Panc1 (cell line): ENCODE results near the gene COX5A. TPM values are rescaled to one million over a fixed set of nuclear protein-coding genes. Genes with fewer than 3 reads are reported as not detected.

Experiments
- ATAC-seq: fragments of 200-7000 bp; cut with Tn5 transposase; 2 replicates; pipeline ENCODE4 v1.9.1; 2020; ENCODE audit warnings: mild to moderate bottlenecking, moderate library complexity
- BruUV-seq: library from RNA; stranded (reverse); fragments of 400-500 nt; replicated peaks from 2 replicates; lab custom pipeline; 2021; lab: Mats Ljungman, UMichigan
- CTCF ChIA-PET: fragments of 300-600 bp; sonication (Branson Sonifier 250); formaldehyde crosslinking; loops from one replicate; lab custom pipeline; 2022; ENCODE audit warnings: antibody characterized with exemption; lab: Charles Lee
- POLR2A ChIA-PET: fragments of 300-600 bp; sonication (Branson Sonifier 250); formaldehyde crosslinking; loops from one replicate; lab custom pipeline; 2022; ENCODE audit warnings: antibody characterized with exemption; lab: Charles Lee
- DNase-seq: peaks from one replicate; pipeline ENCODE4 v3.0.0-alpha.2; 2010; ENCODE audit warnings: low read depth, low spot score
- H3K27ac ChIP-seq: 2 replicates; pipeline ENCODE4 v1.5.1; 2011; ENCODE audit warnings: mild to moderate bottlenecking, low read length, inconsistent platforms
- H3K27me3 ChIP-seq: fragments of 200-500 bp; sonication (Bioruptor generic); 2 replicates; pipeline ENCODE4 v1.6.0; 2014; ENCODE audit warnings: low read length, inconsistent platforms; ENCODE audit not compliant: control insufficient read depth, insufficient read depth
- H3K36me3 ChIP-seq: fragments of 200-500 bp; sonication (Bioruptor generic); 2 replicates; pipeline ENCODE4 v1.5.1; 2014; ENCODE audit warnings: inconsistent platforms, mild to moderate bottlenecking, low read length, moderate library complexity; ENCODE audit not compliant: control insufficient read depth, insufficient read depth
- H3K4me1 ChIP-seq: 2 replicates; pipeline ENCODE4 v1.5.1; 2011; ENCODE audit warnings: inconsistent platforms, mild to moderate bottlenecking, low read length, moderate library complexity; ENCODE audit not compliant: control insufficient read depth, insufficient read depth
- H3K4me3 ChIP-seq, 2 experiments: 2 replicates each; pipeline ENCODE4 v1.5.1; 2011 to 2012; ENCODE audit warnings: low read depth in 2 of 2, low read length in 2 of 2, mild to moderate bottlenecking in 2 of 2, inconsistent platforms in 1 of 2, moderate library complexity in 1 of 2
- H3K9me3 ChIP-seq: fragments of 200-500 bp; sonication (Bioruptor generic); 2 replicates; pipeline ENCODE4 v1.5.1; 2014; ENCODE audit warnings: low read depth, mild to moderate bottlenecking, inconsistent platforms, low read length, moderate library complexity; ENCODE audit not compliant: control insufficient read depth, insufficient read depth
- POLR2AphosphoS5 ChIP-seq: IDR thresholded peaks from 2 replicates; pipeline ENCODE4 v1.6.1; 2012; ENCODE audit warnings: mild to moderate bottlenecking, low read depth, low read length, moderate library complexity
- SIN3A ChIP-seq: IDR thresholded peaks from 2 replicates; pipeline ENCODE4 v1.6.1; 2012; ENCODE audit warnings: low read depth, mild to moderate bottlenecking, low read length, moderate library complexity, borderline replicate concordance; ENCODE audit not compliant: insufficient read depth
- TCF7L2 ChIP-seq: IDR thresholded peaks from 2 replicates; pipeline ENCODE4 v1.6.1; 2011; ENCODE audit warnings: mild to moderate bottlenecking, low read depth, low read length, inconsistent platforms
- in situ Hi-C: cut with HindIII; loops from 2 replicates; pipeline ENCODE4 v1.10.0; 2016; ENCODE audit warnings: low sequenced_read_pairs, low pct_unique_long_range_greater_than_20kb
- intact Hi-C: fragments of 100-400 bp; cut with micrococcal nuclease; formaldehyde crosslinking; loops from one replicate; pipeline ENCODE4 v1.10.0; 2022; ENCODE audit not compliant: unreplicated experiment
- total RNA-seq: library from RNA; stranded (reverse); gene quantifications from one replicate; pipeline ENCODE4 v1.2.1, GENCODE V29; 2021; ENCODE audit not compliant: unreplicated experiment
- TF ChIP-seq, protein P1 (sequence below): fragments of 450-650 bp; IDR thresholded peaks from 2 replicates; pipeline ENCODE4 v1.5.1; 2017; ENCODE audit warnings: mild to moderate bottlenecking
- TF ChIP-seq, protein P2 (sequence below), 2 experiments: IDR thresholded peaks; 2 replicates each; pipeline ENCODE4 v1.6.1; 2011 to 2012; ENCODE audit warnings: low read depth in 2 of 2, control low read depth in 1 of 2, low read length in 1 of 2, mild to moderate bottlenecking in 1 of 2, moderate library complexity in 1 of 2; ENCODE audit not compliant: insufficient read depth in 1 of 2

The COX5A gene
- total RNA-seq, 1 experiment from 2014 or later, result 353 TPM

DNA sequence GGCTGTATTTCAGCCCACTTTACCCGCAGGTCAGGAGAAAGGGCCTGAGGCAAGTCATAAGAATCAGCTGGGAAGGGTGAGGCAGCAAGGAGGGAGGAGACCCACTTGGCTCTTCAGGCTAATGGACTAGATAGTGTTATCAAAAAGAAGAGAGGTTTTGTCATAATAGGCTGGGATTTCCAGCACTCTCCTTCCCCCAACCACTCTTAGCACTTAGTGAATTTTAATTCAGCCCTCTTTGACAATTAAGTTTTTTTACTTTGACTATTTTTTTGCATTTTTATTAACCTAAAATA is 47.3 kb downstream of the COX5A start:
- CTCF ChIA-PET, result no interaction called here
- no TSS peak for BruUV-seq
- DNase-seq (no peak), ATAC-seq (no peak)
- H3K36me3 ChIP-seq, result no peaks in the 10 kb centered on the region; the same call in 1 of the 2 replicates
- peak overlapping the region; percentile 91 to 95 for H3K4me3 ChIP-seq
- TF ChIP-seq SIN3A (no peak), POLR2AphosphoS5 (no peak), TCF7L2 (no peak)
- TF ChIP-seq, protein P1, sequence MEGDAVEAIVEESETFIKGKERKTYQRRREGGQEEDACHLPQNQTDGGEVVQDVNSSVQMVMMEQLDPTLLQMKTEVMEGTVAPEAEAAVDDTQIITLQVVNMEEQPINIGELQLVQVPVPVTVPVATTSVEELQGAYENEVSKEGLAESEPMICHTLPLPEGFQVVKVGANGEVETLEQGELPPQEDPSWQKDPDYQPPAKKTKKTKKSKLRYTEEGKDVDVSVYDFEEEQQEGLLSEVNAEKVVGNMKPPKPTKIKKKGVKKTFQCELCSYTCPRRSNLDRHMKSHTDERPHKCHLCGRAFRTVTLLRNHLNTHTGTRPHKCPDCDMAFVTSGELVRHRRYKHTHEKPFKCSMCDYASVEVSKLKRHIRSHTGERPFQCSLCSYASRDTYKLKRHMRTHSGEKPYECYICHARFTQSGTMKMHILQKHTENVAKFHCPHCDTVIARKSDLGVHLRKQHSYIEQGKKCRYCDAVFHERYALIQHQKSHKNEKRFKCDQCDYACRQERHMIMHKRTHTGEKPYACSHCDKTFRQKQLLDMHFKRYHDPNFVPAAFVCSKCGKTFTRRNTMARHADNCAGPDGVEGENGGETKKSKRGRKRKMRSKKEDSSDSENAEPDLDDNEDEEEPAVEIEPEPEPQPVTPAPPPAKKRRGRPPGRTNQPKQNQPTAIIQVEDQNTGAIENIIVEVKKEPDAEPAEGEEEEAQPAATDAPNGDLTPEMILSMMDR, result no peak
- TF ChIP-seq, protein P2, sequence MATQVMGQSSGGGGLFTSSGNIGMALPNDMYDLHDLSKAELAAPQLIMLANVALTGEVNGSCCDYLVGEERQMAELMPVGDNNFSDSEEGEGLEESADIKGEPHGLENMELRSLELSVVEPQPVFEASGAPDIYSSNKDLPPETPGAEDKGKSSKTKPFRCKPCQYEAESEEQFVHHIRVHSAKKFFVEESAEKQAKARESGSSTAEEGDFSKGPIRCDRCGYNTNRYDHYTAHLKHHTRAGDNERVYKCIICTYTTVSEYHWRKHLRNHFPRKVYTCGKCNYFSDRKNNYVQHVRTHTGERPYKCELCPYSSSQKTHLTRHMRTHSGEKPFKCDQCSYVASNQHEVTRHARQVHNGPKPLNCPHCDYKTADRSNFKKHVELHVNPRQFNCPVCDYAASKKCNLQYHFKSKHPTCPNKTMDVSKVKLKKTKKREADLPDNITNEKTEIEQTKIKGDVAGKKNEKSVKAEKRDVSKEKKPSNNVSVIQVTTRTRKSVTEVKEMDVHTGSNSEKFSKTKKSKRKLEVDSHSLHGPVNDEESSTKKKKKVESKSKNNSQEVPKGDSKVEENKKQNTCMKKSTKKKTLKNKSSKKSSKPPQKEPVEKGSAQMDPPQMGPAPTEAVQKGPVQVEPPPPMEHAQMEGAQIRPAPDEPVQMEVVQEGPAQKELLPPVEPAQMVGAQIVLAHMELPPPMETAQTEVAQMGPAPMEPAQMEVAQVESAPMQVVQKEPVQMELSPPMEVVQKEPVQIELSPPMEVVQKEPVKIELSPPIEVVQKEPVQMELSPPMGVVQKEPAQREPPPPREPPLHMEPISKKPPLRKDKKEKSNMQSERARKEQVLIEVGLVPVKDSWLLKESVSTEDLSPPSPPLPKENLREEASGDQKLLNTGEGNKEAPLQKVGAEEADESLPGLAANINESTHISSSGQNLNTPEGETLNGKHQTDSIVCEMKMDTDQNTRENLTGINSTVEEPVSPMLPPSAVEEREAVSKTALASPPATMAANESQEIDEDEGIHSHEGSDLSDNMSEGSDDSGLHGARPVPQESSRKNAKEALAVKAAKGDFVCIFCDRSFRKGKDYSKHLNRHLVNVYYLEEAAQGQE (IDR thresholded peaks at IDR 0.05; ENCODE audit: insufficient read depth in 1 of 2, low read depth in 2 of 2, low read length in 1 of 2), result no peak
- in situ Hi-C loops, result no loop called here
- H3K27me3 ChIP-seq, result no peaks in the 10 kb centered on the region
- intact Hi-C loops, result no loop called here
- peak overlapping the region; percentile 84 for H3K27ac ChIP-seq
- H3K4me1 ChIP-seq, result peaks cover 9% of the 10 kb centered on the region
- POLR2A ChIA-PET, result no interaction called here
- no peaks in the 10 kb centered on the region for H3K9me3 ChIP-seq

DNA sequence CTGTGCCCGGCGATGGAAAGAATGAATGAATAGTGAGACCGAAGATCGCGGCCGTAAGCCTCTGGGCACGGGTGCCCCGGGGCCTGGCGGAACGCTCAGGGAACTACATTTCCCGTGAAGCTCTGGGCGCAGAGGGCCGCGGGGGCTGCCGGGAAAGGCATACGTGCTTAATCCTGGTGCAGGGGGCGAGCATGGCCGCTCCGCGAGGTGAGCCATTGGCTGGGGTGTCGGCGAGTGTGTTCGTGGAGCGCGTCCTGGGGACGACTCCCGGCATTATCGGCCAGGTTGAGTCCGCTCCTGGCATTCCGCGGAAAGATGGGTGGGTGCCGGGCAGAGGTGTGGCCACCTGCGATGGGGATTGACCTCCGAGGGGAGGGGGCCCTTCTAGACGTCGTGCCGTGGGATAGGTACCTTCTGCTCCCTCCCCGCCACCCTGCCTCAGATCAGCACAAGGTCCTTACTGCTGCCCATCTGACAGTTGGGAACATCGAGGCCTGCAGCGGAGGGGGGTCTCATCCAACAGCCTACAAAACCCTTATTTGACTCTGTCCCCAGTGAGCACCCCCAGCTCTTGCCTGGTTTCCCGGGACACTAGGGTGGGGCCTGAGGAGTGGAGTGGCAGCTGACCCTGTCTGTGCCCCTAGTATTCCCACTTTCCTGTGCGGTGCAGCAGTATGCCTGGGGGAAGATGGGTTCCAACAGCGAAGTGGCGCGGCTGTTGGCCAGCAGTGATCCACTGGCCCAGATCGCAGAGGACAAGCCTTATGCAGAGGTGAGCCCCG is 47.8 kb downstream of the COX5A start, which contains the start of gene MPI:
TSS of gene MPI (plus strand) at position 160 of the 782 bp plus-strand sequence. CDS start at position 192, 32 bp downstream.
- TF ChIP-seq SIN3A (0 out of 2 replicates have a peak, but pooled peaks have one; percentile 52), POLR2AphosphoS5 (peak; percentile 83)
- TF ChIP-seq, protein P2 (IDR thresholded peaks at IDR 0.05; ENCODE audit: insufficient read depth in 1 of 2, low read depth in 2 of 2, low read length in 1 of 2), result no peak; a peak in 1 of 4 replicates
- Histone ChIP-seq H3K27ac (peak within 1 kb of the TSS; percentile 84), H3K4me3 (peak within 1 kb of the TSS; percentile 91 to 95), H3K27me3 (no peaks in the 10 kb centered on the region), H3K36me3 (no peaks in the 10 kb centered on the region; the same call in 1 of the 2 replicates), H3K4me1 (peaks cover 9% of the 10 kb centered on the region), H3K9me3 (no peaks in the 10 kb centered on the region)
- ChIA-PET POLR2A (no interaction called here), CTCF (no interaction called here)
- DNase-seq (no peak), ATAC-seq (peak; percentile 99)
- intact Hi-C loops (no loop called here), in situ Hi-C loops (no loop called here)
- BruUV-seq, result TSS peak; percentile 89
